ENCODE measurements around the gene RBM33.
"Not testable (repeated sequence)": the region's sequence is repeated elsewhere in the genome, so short reads cannot be mapped to it uniquely, and the experiment has no call there.

Gene RBM33, protein sequence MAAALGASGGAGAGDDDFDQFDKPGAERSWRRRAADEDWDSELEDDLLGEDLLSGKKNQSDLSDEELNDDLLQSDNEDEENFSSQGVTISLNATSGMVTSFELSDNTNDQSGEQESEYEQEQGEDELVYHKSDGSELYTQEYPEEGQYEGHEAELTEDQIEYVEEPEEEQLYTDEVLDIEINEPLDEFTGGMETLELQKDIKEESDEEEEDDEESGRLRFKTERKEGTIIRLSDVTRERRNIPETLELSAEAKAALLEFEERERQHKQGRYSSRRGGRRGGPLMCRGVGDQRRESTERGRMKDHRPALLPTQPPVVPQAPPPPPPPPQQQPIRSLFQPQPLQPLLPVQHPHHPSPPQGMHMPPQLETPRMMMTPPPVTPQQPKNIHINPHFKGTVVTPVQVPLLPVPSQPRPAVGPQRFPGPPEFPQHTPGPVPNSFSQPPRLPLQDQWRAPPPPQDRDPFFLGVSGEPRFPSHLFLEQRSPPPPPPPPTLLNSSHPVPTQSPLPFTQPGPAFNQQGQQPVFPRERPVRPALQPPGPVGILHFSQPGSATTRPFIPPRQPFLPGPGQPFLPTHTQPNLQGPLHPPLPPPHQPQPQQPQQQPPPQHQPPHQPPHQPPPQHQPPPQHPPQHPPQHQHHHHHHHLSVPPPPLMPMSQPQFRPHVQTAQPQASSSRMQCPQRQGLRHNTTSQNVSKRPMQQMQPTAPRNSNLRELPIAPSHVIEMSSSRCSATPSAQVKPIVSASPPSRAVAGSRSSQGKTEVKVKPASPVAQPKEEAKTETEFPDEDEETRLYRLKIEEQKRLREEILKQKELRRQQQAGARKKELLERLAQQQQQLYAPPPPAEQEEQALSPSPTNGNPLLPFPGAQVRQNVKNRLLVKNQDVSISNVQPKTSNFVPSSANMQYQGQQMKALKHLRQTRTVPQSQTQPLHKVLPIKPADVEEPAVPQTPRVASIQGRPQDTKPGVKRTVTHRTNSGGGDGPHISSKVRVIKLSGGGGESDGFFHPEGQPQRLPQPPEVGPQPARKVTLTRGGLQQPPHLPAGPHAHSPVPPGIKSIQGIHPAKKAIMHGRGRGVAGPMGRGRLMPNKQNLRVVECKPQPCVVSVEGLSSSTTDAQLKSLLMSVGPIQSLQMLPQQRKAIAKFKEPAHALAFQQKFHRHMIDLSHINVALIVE

GRCh38 chr7:155644178-155644970, at the start of gene RBM33:
RBM33 (plus strand) TSS chr7:155644661; CDS start chr7:155644877, 216 bp downstream.
- peak; percentile 62 for DNase-seq (ENCODE audit: low read depth)

DNA sequence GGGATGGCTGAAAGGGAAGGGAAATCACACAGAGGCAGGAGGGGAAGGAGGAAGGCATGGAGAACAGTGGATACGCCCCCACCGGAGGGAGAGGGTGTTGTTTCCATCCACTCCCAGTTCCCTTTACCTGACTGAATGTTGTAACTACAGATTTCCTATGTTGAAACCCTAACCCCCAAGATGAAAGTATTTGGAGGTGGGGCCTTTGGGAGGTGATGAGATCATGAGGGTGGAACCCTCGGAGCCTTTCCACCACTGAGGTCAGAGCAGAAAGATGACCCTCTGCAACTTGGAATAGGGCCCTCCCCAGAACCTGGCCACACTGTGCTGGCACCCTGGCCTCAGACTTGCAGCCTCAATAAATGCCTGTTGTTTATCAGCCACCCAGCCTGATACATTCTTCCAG, 49.5 kb upstream of the RBM33 start:
- DNase-seq (ENCODE audit: low read depth), result no peak

- no peak for DNase-seq (ENCODE audit: low read depth)
Observed at GRCh38 chr7:155597753-155598140, 46.7 kb upstream of the RBM33 start.

DNA sequence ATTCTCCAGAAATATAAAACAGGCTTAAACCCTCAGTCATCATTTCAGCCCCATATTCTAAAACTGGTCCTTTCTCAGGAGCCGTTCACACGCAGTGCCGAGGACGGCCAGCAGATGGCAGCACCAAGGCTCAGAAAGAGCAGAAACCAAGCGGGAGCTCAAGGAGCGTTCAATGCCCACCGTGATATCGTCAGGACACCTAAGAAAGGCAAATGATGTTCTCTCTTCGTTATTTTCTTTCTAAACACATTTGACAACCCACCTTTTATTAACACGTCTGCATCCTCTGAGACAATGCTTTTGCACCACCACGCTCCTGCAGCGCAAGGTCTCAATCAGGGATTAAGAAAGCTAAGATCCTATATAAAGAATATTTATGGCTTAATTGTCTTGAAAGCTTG, 45.7 kb upstream of the RBM33 start:
- DNase-seq (ENCODE audit: low read depth), result peak; percentile 64

- no peak for DNase-seq (ENCODE audit: low read depth)
Observed at GRCh38 chr7:155602156-155602555, 42.3 kb upstream of the RBM33 start.

- DNase-seq (ENCODE audit: low read depth), result no peak
Observed at GRCh38 chr7:155602750-155603149, 41.7 kb upstream of the RBM33 start.

DNA sequence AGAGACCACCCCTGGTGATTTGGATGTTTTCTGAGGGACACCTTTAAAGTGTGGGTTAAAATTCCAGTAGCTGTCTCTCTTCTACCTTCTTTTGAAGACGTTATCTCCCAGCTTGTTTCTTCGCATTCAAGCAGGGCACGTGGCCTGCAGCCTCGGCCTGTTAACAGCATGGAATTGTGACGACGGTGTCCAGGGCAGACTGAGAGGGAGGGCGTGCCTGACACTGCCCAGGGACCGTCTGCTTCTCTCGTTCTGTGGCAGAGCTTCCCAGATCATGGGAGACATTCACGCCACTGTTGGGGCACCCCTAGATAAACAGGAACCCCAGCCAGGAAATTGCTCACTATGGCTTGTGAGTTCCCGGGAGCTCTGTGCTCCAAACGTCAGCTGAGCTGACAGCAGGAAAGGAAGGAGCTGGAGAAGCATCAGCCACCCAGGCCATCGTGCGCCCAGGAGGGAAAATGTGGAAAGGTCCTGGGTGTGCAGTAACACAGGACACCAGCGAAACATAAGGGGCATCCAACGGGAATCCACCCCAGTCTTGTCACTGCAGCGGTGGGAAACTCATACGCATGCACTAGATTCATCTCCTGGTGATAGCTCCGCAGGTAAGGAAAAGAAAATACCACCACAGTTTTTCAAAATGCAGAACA, 41.1 kb upstream of the RBM33 start:
- no peak for DNase-seq (ENCODE audit: low read depth)

GRCh38 chr7:155603858-155604503, 40.5 kb upstream of the RBM33 start:
- DNase-seq (ENCODE audit: low read depth), result no peak

DNA sequence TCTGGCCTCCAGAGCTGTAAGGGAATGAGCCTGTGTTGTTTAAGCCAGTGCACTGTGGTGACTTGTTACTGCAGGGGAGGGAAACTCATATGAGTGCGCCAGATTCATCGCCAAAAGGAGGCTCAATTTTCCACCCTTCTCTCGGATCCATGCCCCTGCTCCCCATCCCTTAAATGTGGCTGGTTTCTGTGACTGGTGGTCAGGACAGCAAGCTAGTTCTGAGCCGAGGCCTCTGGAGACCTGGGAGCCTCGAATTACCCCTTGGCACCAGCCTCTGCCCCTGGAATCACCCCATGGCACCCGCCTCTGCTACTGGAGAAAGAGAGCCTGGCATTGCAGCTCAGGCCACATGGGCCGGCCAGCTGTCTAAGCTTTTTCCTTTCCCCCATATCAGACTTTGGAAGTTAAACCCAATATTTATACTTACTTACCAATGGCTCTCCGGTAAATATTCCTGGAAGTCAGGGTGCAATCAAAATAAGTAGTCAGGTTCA, 39.9 kb upstream of the RBM33 start:
- DNase-seq (ENCODE audit: low read depth), result no peak

- no peak for DNase-seq (ENCODE audit: low read depth)
Observed at GRCh38 chr7:155609185-155609584, 35.3 kb upstream of the RBM33 start.

DNA sequence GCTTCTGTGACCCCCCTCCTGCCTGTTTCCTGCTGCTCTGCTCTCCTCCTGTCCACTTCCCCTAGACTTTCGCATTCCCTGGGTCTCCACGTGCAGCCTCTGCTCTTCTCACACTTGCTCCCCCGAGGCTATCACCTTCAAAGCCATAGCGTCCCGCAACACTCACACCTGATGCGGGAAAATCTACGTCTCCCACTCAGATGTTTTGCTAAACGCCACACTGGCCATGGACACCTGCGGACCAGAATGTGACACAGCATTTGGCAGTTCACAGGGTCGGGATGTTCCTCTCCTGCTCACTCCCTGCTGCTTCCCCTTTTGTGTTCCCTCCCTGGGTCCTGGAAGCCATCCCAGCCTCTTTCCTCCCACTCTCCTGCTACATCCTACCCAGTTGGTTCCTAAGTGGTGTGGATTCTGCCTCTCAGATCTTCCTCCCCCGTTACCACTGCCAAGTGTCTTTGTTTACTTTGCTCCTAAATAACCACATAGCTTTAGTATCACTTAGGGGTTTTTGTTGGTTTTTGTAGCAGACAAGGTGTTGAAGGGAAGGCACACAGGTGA, 33.7 kb upstream of the RBM33 start:
- DNase-seq (ENCODE audit: low read depth), result no peak

GRCh38 chr7:155611808-155612447, 32.5 kb upstream of the RBM33 start:
- DNase-seq (ENCODE audit: low read depth), result no peak

DNA sequence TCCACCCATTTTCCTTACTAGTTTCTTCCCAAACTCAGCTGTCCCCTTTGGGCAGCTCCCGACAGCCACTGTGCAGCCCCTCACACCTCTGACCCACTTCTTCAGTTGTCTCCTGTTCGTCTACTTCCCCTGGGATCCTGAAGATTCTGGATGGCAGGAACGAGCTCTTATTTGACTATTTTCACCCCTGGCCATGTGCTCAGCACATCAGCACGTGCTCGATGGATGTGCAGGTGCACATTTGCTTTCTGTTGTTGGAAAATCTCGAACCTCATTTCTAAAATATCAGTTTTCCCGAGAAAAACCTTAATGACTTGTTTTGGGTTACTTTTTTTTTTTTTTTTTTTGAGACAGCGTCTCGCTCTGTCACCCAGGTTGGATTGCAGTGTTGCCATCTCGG, 31.8 kb upstream of the RBM33 start:
- DNase-seq (ENCODE audit: low read depth), result no peak

GRCh38 chr7:155615085-155615484, 29.4 kb upstream of the RBM33 start:
- not testable (repeated sequence) for DNase-seq (ENCODE audit: low read depth)

DNA sequence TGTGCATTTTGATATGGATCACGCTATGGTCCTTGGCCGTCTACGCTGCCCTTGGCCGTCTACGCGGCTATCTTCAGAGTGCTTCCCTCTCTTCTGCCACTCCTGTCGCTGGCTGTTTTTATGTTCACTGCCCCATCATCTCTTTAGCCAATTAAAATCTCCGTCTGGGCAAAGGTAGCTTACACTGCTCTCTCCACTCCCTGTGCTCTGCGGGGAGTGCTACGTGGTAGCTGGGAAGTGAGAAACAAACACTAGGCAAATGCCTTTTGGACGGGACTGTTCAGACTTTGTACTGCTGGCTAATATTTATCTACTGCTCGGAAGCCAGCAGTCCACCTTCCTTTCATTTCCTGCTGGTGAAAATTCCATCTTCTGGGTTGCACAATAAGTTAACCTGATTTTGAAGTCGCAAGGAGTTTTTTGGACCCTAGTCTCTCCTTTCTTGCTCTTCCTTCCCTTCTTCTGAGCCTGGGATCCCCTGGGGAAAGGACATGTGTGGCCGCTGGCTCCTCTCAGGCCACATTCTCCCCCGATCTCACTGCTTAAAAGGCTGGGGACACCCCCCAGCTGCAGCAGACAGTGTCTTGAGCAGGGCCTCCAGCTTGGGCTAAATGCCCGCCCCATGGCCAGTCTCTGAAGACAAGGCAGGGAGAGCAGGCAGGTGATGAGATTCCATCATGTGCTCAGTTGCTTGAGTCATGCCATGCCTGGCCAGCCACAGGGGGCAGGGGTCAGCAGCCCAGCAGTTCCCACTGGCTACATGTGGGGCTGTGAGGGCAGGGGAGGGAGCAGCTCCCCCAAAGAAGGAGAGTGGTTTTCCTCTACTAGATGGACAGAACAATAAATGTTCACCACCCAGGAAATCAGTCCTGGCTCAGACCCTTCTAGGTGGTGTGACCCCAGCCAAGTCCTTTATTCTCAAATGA, 25.5 kb upstream of the RBM33 start:
- DNase-seq (ENCODE audit: low read depth), result no peak

DNA sequence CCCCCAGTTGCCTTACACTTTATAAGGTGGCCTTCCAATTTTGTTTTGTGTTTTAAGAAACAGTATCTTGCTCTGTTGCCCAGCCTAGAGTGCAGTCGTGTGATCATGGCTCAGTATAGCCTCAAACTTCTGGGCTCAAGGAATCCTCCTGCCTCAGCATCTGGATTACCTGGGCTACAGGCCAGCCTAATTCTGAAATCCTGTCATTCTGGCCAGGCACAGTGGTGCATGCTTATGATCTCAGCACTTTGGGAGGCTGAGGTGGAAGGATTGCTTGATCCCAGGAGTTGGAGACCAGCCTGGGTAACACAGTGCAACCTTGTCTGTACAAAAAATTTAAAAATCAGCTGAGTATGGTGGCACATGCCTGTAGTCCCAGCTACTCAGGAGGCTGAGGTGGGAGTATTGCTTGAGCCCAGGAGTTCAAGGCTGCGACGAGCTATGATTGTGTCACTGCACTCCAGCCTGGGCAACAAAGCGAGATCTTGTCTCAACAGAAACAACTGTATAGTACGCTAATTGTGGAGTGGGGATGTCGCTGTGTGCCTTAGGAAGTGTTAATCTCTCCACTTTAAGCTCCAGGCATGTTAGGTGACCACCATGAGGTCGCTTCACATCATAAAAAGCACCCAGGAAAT, 24.7 kb upstream of the RBM33 start:
- no peak for DNase-seq (ENCODE audit: low read depth)

GRCh38 chr7:155620497-155620896, 24.0 kb upstream of the RBM33 start:
- DNase-seq (ENCODE audit: low read depth), result no peak

- DNase-seq (ENCODE audit: low read depth), result no peak
Observed at GRCh38 chr7:155621418-155621980, 23.0 kb upstream of the RBM33 start.
